Measurements from ENCODE around the gene NKIRAS2.

The NKIRAS2 gene

DNA sequence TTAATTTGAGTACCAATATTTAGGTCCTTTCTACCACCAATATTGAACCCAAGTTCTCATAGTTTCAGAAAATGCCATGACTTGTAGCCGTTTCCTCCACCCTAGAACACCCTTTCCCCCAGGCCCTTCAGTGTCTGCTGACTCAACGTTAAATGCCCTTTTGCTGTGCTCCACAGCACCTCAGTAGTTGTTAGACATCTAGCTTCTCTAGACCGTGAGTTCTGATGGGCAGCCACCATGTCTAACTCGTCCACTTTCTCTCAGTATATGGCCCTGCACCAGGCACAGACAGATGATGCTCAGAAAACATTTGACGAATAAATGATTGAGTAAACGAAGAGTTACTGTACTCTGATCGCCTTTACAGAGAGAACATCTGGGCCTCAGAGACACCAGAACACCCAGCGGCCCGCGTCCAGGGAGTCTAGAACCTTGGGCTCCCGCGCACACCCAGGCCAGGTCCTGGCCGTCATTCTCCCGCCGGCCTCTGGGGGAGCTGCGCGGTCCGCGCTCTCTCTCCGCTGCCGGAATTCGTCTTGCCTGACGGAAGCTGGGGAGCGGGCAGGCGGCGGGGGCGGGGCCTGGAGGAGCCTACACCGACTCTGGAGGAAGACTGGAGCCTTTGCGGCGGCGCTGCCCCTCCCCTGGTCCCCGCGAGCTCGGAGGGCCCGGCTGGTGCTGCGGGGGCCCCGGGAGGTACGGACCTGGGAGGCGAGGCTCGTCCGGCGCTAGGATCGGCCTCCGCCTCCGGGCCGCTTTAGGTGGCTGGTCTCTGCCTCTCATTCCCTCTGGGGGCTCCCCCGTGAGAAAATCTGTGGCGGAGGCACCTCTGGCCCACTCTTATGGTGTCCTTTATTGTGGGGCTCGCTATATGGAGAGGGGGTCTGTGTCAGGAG is at the start of gene NKIRAS2:
TSS of gene NKIRAS2 (plus strand) at position 582 of the 896 bp plus-strand sequence. CDS start 1,488 bp downstream, outside the sequence.
- DNase-seq, result peak; percentile 96

GRCh38 chr17:41970901-41971331 is 49.0 kb upstream of the NKIRAS2 start:
- no peak for DNase-seq

DNA sequence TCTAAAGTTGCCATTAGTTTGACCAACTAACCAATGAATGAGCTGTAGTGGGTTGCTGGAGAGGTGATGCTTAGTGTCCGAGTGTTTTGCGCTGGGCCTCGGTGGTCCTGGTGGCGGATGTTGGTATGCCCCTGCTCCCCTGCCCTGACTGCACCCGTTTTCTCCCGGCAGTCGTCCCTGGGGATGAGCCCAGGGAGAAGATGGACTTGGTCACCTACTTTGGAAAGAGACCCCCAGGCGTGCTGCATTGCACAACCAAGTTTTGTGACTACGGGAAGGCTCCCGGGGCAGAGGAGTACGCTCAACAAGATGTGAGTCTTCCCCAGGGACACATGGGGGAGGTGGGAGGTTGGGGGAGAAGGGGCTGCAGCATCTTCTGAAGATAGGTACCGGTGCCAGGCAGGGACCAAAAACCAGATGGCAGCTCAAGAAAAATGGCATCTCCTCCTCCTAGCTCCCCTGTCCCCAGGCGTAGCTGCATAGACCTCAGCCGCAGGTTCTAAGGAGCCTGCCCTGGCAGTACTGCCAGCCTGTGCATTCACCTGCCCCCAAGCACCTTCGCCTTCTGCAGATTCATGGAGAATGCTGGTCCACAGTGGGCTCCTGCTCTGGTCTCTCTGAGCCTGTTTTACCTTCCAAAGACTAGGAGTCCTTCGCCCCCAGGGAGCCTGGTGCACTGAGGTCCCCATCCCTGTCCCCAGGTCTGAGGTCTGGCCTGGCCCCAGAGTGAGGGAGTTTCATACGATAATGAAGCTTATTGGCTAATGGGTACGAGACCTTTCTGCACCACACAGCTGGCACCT is 48.0 kb upstream of the NKIRAS2 start:
- no peak for DNase-seq

DNA sequence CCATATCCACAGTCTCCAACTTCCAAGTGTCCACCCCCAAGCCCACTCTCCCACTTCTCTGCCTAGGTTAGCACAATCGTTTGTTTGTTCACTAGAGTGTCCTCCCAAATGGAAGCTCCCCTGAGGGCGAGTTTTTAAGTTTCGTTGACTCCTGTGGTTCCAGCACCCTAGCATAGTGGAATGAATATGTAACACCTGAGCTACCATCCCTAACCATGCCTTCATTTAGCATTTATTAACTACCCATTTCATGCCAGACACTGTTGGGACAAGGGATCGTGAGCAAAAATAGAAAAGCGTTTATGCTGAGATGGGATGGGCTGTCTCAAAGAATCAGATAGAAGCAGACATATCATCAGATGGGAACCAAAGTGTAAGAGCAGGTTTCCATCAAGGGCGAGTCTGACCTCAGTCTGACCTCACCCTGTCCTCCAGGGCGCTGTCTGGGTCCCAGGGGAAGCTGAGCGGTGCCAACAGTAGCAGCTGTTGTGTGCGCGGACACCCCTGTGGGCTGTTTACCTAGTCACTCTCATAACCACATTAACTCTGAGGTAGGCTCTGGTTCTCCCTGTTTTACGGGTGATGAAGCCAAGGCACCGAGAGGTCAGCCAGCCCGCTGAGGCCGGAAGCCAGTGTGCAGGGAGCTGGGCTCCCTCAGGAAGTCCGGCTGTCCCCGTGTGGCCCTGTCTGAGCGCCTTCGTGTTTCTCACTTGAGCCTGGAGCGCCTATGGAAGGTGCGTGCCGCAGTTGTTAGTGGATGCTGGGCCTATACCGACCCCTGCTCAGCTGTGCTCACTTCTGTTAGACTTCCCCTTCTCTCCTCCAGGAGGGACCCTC is 47.1 kb upstream of the NKIRAS2 start:
- peak; percentile 91 for DNase-seq

GRCh38 chr17:41973408-41973811 is 46.5 kb upstream of the NKIRAS2 start:
- DNase-seq, result no peak

DNA sequence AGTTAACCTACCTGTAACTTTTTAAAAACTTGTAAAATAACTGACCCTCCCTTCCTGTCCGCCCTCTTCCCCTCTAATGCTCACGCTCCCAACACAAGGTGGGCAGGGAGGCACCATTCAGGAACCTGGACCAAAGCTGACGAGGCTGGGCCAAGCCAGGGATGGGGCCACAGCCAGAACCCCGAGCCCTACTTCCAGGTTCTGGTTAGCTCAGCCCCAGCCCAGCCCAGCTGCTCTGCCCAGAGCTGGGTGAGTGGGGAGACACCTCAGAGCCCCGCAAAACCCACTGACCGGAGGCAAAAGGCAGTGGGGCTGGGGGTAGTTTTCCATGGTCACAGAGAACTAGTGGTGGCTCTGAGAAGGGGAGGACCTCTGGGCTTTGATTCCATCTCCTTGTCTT is 45.9 kb upstream of the NKIRAS2 start:
- no peak for DNase-seq

DNA sequence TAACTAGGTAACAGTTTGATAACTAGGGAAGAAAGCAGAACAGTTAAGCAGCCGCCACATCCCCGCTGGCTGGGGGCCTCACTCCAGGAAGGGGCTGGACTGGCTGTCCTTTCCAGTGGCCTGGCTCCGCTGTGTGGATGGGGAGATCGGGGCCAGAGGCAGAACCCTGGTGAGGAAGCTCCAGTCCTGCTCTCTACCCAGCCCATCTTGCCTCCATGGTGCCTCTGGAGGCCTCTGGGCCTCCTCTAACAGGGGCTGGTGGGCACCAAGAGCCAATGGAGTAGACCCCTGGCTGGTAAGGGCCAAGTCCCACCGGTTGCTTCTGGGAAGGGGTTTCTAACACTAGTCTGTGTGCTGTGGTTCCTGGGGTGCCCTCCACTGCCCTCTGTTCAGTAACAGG is 45.2 kb upstream of the NKIRAS2 start:
- DNase-seq, result no peak

- no peak for DNase-seq
These were observed 44.5 kb upstream of the NKIRAS2 start for GRCh38 chr17:41975099-41976083.

- no peak for DNase-seq
These were observed 43.6 kb upstream of the NKIRAS2 start for GRCh38 chr17:41976142-41976768.

DNA sequence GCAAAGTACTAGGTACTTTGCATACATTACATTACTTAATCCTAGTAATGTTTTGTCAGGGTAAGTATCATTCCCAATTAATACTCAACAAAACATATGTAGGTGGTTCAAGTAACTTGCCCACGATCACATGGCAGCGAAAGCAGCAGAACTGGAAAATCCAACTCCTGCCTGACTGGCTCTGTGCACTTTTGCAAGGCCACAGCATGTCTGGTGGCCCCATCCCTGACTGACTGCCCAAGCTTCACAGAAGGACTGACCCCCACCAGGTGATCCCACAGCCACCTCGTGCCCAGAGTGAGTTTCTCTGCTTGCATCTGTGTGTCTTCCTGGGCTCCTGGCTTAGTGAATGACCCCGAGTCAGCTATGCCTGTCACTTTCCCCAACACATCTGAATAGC is 41.9 kb upstream of the NKIRAS2 start:
- no peak for DNase-seq

- DNase-seq, result no peak
These were observed 37.7 kb upstream of the NKIRAS2 start for GRCh38 chr17:41982026-41982760.

DNA sequence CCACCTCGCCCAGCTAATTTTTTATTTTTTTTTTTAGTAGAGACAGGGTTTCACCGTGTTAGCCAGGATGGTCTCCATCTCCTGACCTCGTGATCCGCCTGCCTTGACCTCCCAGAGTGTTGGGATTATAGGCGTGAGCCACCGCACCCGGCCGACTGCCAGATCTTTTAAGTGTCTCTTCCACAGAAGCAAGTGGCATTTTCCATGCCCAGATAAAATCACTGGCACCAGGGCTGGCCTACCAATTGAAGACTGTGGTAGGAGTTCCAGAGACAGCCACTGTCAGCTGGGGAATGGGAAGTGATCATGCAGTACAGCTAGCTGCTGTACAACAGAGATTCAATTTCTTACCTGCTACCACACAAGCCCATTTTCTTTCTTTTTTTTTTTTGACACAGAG is 35.4 kb upstream of the NKIRAS2 start:
- no peak for DNase-seq

DNA sequence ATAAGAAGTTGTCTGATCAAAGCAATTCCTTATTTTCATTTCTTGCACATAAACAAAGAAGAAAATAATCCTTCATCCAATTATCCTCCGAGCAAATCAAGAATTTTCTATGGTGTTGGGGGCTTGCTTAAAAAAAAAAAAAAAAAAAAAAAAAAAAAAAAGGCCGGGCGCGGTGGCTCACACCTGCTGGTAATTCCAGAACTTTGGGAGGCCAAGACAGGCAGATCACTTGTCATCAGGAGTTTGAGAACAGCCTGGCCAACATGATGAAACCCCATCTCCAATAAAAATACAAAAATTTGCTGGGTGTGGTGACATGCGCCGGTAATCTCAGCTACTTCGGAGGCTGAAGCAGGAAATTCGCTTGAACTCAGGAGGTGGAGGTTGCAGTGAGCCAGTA is 34.0 kb upstream of the NKIRAS2 start:
- DNase-seq, result no peak

DNA sequence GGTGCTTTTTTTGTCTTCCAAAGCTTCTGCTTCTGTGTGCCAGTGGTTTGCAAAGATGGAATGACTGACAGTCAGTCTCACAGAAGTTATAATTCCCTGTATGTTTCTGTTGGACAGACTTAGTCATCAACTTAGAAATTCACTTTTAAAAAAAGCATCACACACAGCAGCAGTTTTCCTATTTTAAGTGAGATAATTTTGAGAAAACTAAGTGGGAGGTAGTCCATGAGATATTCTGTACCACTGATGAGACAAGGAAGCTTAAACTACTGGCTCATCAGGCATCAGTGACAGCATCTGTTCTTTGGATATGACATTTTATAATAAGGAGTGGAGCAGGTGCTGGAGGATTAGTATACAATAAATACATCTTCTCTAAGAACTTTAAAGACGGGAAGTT is 33.3 kb upstream of the NKIRAS2 start:
- no peak for DNase-seq

DNA sequence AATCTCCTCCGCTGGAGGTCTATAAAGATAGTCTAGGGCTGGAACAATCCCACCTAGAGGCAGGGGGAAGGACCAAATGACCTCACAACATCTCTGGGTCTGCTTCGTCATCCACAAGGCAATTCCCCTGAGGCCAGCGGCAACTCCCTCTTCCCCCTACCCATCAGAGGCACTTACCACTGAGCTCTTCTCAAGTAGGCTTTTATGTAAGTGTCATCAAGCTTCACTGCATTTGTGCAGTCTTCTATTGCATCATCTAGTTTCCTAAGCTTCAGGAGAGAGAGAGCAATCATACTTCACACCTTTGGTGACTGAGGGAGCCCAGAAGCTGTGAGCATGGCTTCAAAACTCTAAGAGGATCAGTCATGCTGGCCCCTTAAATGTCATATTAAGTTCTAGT is 32.2 kb upstream of the NKIRAS2 start:
- no peak for DNase-seq

DNA sequence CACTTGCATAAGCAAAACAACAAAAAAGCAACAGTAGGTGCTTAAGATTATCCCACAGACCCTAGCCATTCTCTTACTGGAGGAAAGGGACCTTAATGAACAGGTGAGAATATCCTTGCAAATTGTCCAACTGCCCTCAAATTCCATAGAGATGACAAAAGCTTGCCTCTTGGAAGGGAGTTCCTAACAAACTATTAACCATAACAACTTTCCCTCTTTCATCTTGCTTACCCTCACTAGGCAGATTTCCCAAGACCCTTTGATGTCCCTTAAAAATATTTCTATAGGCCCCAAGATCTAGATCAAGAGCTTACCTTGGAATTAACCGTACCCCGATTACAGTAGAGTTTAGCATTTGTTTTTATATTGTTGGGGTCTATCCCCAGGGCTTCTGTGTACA is 31.5 kb upstream of the NKIRAS2 start:
- DNase-seq, result no peak

DNA sequence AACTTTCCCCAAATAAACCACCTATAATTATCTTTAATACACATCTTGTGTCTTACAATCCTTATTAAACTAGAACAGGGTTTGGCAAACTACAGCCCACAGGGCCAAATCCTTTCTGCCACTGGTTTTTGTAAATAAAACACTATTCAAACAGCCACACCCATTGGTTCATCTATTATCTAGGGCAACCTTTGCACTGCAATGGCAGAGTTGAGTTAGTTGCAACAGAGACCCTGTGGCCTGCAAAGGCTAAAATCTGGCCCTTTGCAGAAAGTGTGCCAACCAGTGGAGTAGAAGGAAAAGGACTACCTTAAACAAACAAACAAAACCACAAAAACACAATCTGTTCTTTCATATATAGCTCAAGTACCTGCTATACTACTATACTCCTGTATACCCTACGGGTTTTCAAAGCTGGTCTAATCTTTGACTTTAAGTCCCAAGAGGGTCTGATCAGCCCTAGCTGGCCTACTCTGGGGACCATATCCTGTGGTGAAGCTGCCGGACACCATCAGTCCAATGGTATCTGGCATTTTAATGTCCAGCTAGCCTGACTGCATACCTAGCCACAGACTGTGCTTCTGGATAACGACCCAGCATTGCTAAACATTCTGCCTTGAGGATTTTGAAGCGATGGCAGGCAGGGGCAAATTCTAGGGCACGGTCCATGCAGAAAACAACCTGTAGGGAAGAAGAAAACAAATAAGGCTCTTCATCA is 30.0 kb upstream of the NKIRAS2 start:
- no peak for DNase-seq

DNA sequence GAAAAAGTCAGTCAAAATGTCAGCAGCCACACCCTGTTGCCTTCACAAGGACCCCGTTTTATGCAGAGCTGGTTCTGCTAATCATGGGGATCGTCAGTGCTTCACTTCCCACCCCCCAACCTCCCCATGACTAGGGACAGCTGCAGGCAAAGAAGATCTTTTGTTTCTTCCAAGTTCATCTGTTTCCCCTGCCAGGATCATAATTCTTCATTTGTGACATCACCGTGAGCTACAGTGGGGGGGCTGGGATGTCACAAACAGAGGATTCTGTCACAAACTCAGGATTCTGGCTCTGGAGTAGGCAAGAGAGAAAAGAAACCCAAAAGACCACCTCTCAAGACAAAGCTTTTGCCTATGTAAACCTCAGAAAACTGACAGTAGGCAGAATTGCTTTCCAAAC is 27.3 kb upstream of the NKIRAS2 start:
- DNase-seq, result no peak

GRCh38 chr17:41996855-41997164 is 23.1 kb upstream of the NKIRAS2 start:
- DNase-seq, result no peak

GRCh38 chr17:41998497-41998896 is 21.4 kb upstream of the NKIRAS2 start:
- DNase-seq, result no peak
